Measurements from ENCODE around the gene GJB3.

GJB3 gene

GRCh38 chr1:34816778-34817177, 35.8 kb downstream of the GJB3 start:
- TF ChIP-seq GATA2 (IDR thresholded peaks at IDR 0.05; ENCODE audit: low read depth, low read length), result no peak
- no peak for TF ChIP-seq GATA3 (IDR thresholded peaks at IDR 0.05; ENCODE audit: low read depth, low read length)

- TF ChIP-seq GATA2 (IDR thresholded peaks at IDR 0.05; ENCODE audit: low read depth, low read length) (no peak), GATA3 (IDR thresholded peaks at IDR 0.05; ENCODE audit: low read depth, low read length) (no peak)
These were observed 41.2 kb downstream of the GJB3 start for GRCh38 chr1:34822202-34822601.

GRCh38 chr1:34824817-34825454, 43.9 kb downstream of the GJB3 start:
- TF ChIP-seq GATA2 (IDR thresholded peaks at IDR 0.05; ENCODE audit: low read depth, low read length) (no peak), GATA3 (IDR thresholded peaks at IDR 0.05; ENCODE audit: low read depth, low read length) (no peak)

DNA sequence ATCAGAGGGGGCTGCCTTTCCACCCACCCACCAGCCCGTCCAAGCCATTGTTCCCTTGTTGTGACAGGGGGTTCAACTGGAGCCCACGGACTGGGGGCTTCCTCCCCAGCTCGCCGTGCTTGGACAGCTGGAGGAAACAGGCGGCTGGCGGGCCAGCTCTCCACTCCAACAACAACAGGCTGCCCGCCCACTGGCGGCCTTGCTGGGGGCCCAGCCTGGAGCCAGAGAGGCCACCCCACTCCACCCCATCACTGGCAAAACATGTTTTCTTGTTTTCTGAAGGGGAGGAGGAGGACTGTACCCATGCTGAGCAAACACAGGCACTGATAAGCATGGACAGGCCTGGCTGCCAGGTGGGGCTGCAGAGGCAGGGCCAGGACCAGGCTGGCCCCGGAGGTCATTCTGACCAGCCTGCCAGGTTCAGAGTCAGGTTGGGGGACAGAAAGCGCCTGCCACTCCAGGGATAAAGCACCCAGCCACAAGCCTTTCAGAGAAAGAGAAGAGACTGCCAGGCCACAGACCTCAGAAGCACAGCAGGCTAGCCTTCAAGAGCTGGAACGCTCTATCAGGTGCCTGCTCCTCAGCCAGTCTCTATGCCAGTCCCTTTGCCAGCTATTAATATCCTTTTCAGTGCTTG, 44.6 kb downstream of the GJB3 start:
- TF ChIP-seq GATA3 (IDR thresholded peaks at IDR 0.05; ENCODE audit: low read depth, low read length) (no peak), GATA2 (IDR thresholded peaks at IDR 0.05; ENCODE audit: low read depth, low read length) (peak; percentile 84)

DNA sequence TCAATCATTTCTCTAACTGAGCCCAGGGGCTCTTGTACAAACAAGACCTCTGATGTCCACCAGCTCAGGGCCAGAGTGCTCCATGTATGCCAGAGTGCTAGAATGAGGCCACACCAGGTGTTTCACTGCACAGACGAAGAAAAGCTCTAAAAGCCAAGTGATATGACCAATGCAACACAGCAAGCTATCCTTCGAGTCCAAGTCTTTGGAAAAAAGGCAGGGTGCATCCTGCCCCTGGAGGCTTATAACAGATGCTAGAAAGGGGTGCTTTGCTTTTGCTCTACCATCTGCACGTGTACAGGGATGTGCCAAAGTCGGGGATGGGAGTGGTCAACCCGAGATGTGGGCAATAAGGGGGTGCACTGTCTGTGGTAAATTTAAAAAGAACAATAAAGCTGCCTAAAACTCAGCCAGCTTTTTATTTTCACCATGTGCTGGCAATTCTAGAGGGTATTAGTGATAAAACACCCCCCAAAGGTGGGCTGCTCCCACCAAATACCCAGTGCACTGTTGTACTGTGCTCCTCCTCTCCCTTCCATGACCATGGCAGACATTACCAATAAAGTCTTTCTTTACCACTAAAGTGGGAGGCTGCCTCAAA, 46.4 kb downstream of the GJB3 start:
- TF ChIP-seq GATA2 (IDR thresholded peaks at IDR 0.05; ENCODE audit: low read depth, low read length), result no peak
- no peak for TF ChIP-seq GATA3 (IDR thresholded peaks at IDR 0.05; ENCODE audit: low read depth, low read length)

DNA sequence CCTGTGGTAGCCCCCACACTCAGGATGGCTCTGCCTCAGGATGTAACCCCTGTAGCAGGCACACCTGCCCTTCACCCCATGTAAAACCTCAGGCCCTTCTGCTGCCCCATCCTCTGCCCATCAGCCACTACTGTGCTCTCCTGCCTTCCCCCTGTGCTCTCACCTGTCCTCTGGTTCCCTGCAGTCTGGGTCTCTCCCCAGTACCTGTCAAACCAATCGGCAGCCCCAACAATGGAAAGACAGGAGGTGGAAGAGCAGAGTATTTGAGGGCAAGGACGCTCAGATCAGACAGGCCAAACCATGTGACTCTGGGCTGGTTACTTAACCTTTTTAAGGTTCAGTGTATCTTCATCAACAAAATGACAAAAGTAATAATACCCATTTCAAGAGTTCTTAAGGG, 47.6 kb downstream of the GJB3 start:
- TF ChIP-seq GATA2 (IDR thresholded peaks at IDR 0.05; ENCODE audit: low read depth, low read length) (no peak), GATA3 (IDR thresholded peaks at IDR 0.05; ENCODE audit: low read depth, low read length) (no peak)

- no peak for TF ChIP-seq GATA2 (IDR thresholded peaks at IDR 0.05; ENCODE audit: low read depth, low read length)
- TF ChIP-seq GATA3 (IDR thresholded peaks at IDR 0.05; ENCODE audit: low read depth, low read length), result no peak
These were observed 48.2 kb downstream of the GJB3 start for GRCh38 chr1:34829250-34829649.

DNA sequence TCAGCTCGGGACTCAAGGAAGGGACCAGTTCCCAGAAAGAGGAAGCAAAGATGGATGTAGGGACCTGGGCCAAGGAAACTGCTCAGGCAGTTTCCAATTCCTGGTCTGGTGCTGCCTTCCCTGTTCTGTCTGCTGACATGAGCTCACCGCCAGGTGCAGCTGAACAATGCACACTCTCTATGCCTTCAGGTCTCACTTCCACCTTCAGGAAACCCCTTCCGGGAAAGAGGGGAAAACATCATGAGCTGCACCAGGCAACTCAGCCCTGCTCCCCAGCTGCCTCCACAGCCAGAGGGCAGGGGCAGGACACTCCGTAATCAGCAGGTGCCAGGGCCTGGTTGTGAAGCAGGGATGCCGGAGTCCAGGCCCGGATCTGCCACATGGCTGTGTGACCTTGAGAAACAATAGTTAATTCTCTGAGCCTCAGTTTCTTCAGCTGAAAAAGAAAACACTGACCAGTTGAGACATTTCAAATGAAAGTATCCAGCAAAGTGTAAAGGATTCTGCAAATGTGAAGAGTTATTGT, 50.8 kb downstream of the GJB3 start:
- TF ChIP-seq GATA2 (IDR thresholded peaks at IDR 0.05; ENCODE audit: low read depth, low read length), result no peak
- TF ChIP-seq GATA3 (IDR thresholded peaks at IDR 0.05; ENCODE audit: low read depth, low read length), result no peak

DNA sequence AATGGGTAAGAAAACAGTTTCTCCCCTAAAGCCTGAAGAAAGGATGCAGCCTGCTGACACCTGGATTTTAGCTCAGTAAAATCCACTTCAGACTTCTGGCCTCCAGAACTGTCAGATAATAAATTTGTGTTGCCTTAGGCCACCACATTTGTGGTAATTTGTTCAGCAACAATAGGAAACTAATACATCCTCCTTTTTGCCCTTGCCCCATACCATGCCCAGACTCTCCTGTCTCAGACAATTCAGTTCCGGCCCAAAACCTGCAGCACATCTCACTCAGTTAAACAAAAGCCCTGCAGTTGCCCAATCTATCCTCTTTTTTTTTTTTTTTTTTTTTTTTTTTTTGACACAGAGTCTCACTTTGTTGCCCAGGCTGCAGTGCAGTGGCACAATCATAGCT, 52.7 kb downstream of the GJB3 start:
- TF ChIP-seq GATA3 (IDR thresholded peaks at IDR 0.05; ENCODE audit: low read depth, low read length) (no peak), GATA2 (IDR thresholded peaks at IDR 0.05; ENCODE audit: low read depth, low read length) (no peak)
